ENCODE results near the gene UNG. TPM values are rescaled to one million over a fixed set of nuclear protein-coding genes. Genes with fewer than 3 reads are reported as not detected.

UNG gene
- total and polyA plus RNA-seq, 9 of the 15 experiments (the other 6 are each of a cell fraction or from before 2014, with no cell fraction given), result 8.4 to 59.8 (median 41.0) TPM

DNA sequence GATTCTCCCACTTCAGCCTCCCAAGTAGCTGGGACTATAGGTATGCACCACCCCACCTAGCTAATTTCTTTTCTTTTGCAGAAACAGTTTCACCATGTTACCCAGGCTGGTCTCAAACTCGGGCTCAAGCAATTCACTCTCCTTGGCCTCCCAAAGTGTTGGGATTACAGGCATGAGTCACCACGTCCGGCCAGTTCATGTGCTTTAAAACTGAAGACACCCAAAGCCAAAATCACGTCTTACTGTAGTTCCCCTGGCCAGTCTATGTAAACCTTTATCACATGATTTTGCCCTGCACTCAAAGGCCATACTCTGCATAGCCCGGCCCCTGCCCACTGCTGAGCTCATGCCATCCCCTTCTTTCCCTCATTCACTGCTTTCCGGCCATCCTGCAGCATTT is 8.6 kb upstream of the UNG start:
- H3K9ac ChIP-seq (ENCODE audit: insufficient read depth in 1 of 2, low read depth in 2 of 2, low read length in 2 of 2), result no peak overlapping the region
- WGBS (ENCODE audit: insufficient coverage, low coverage, missing lambda C conversion rate), result 86% methylated on average over 6 of the region's 6 CpGs
- BruUV-seq (replicated peaks), result no TSS peak
- peaks cover 58% of the 10 kb centered on the region for H3K36me3 ChIP-seq (ENCODE audit: control insufficient read depth, insufficient read depth, low read length)
- H3K4me3 ChIP-seq, result no peak overlapping the region
- H3K4me1 ChIP-seq (replicated peaks in 1 of 2; ENCODE audit: control insufficient read depth in 2 of 2, insufficient read depth in 2 of 2, low read length in 2 of 2), result peaks cover 6 to 24% of the 10 kb centered on the region in 2 experiments; a peak in 4 of 5 replicates
- no peak overlapping the region for H2AFZ ChIP-seq (ENCODE audit: low read depth, low read length)
- ATAC-seq (no peak), FAIRE-seq (no peak), DNase-seq (ENCODE audit: extremely low read depth in 1 of 4, low spot score in 3 of 4) (no peak)
- TF ChIP-seq PTRF (tag; IDR thresholded peaks at IDR 0.05), result no peak
- no peak for TF ChIP-seq DMBX1 (CRISPR knock-in tag; IDR thresholded peaks at IDR 0.05; ENCODE audit: borderline replicate concordance)
- no peak for TF ChIP-seq YBX1 (IDR thresholded peaks at IDR 0.05)
- no peak for TF ChIP-seq HMG20A (CRISPR knock-in tag; conservative IDR thresholded peaks at IDR 0.05)
- TF ChIP-seq ZNF589 (CRISPR knock-in tag; IDR thresholded peaks at IDR 0.05; ENCODE audit: low read depth), result no peak
- TF ChIP-seq WHSC1 (IDR thresholded peaks at IDR 0.05; ENCODE audit: low read length), result no peak
- TF ChIP-seq ZNF253 (CRISPR knock-in tag; conservative IDR thresholded peaks at IDR 0.05), result no peak
- no peak for TF ChIP-seq SRSF7 (optimal IDR thresholded peaks at IDR 0.05; ENCODE audit: low read depth, low read length)
- TF ChIP-seq EP300 (IDR thresholded peaks at IDR 0.05; ENCODE audit: low read length), result no peak
- no peak for TF ChIP-seq HNRNPUL1 (IDR thresholded peaks at IDR 0.05; ENCODE audit: low read length)
- TF ChIP-seq, protein P1, sequence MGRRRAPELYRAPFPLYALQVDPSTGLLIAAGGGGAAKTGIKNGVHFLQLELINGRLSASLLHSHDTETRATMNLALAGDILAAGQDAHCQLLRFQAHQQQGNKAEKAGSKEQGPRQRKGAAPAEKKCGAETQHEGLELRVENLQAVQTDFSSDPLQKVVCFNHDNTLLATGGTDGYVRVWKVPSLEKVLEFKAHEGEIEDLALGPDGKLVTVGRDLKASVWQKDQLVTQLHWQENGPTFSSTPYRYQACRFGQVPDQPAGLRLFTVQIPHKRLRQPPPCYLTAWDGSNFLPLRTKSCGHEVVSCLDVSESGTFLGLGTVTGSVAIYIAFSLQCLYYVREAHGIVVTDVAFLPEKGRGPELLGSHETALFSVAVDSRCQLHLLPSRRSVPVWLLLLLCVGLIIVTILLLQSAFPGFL (CRISPR knock-in tag; IDR thresholded peaks at IDR 0.05), result no peak
- TF ChIP-seq ZNF347 (CRISPR knock-in tag; IDR thresholded peaks at IDR 0.05; ENCODE audit: low read depth), result no peak
- no peak for TF ChIP-seq ZNF184 (CRISPR knock-in tag; IDR thresholded peaks at IDR 0.05)
- no peak for TF ChIP-seq ZFP1 (CRISPR knock-in tag; IDR thresholded peaks at IDR 0.05)
- peaks cover 3% of the 10 kb centered on the region for H3K9me1 ChIP-seq (ENCODE audit: control insufficient read depth, insufficient read depth, low read length)
- in situ Hi-C loops (cut with MboI) (no loop called here), intact Hi-C loops (cut with micrococcal nuclease) (no loop called here)
- POLR2A ChIA-PET, result interaction anchor here (0.7 to 2.6 kb wide), 2 partner anchors 9 to 19 kb away, joined by 4 to 9 read pairs; partner anchors contain the start of gene UNG
- no peaks in the 10 kb centered on the region for H3K27me3 ChIP-seq (ENCODE audit: control insufficient read depth in 2 of 2, insufficient read depth in 2 of 2, low read length in 2 of 2)
- peaks cover 29% of the 10 kb centered on the region for H3K79me2 ChIP-seq (ENCODE audit: control insufficient read depth, insufficient read depth, low read length)
- CTCF ChIA-PET (ENCODE audit: low intra/inter-chr PET ratio), result no interaction called here
- no peak overlapping the region for H3K27ac ChIP-seq (ENCODE audit: extremely low read depth, low read depth, low read length)
- H3K9me3 ChIP-seq (replicated peaks; ENCODE audit: control insufficient read depth, insufficient read depth, low read depth, low read length), result no peaks in the 10 kb centered on the region; the same call in 1 of the 2 replicates
- H3K4me2 ChIP-seq (ENCODE audit: insufficient read depth, low read length), result no peak overlapping the region
- no peaks in the 10 kb centered on the region for H4K20me1 ChIP-seq (replicated peaks; ENCODE audit: control insufficient read depth, insufficient read depth, low read length)

All from K562 (cell line).